Stimulated activated CD8-positive, alpha-beta memory T cell treated with anti-CD3 and anti-CD28 coated beads, Interleukin-4, amount 100 ng/mL, for 1 hour (primary cell): ENCODE data around the gene SOWAHA.
"Not testable (repeated sequence)": the region's sequence is repeated elsewhere in the genome, so short reads cannot be mapped to it uniquely, and the experiment has no call there.

Source experiments
- DNase-seq, 2 donors: peaks; one replicate each; pipeline ENCODE4 v3.0.0-alpha.2; 2020; ENCODE audit warnings: low read depth in 2 of 2, low spot score in 1 of 2

SOWAHA gene

GRCh38 chr5:132806804-132807162 is 6.3 kb upstream of the SOWAHA start:
- not testable (repeated sequence) for DNase-seq

DNA sequence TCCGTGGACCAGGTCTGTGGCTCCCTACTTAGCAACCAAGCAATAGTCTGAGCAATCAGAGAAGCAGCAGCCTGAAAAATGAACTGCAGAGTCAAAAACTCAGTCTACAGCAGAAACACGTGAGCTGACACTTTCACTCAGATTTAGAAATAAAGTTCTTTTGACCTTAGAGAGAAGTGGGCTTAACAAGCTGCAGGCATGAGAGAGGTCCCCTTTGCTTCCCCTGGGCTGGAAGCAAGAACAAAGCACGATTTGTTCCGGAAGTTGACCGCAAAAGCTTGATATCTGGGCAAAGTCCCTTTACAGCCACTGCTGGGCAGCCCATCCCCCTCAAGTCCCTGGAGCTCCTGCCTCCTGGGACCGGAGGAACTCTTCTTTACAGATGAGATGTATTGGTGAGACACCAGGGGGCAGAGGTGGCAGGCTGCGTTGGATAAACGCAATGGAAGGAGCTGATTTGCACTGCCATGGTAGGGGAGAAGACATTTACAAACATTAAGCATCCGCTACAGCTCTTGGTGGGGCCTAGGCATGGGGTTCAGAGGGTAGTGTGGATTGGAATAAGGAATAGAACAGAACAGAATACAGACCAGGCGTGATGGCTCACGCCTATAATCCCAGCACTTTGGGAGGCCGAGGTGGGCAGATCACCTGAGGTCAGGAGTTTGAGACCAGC is 5.8 kb upstream of the SOWAHA start:
- no peak for DNase-seq

DNA sequence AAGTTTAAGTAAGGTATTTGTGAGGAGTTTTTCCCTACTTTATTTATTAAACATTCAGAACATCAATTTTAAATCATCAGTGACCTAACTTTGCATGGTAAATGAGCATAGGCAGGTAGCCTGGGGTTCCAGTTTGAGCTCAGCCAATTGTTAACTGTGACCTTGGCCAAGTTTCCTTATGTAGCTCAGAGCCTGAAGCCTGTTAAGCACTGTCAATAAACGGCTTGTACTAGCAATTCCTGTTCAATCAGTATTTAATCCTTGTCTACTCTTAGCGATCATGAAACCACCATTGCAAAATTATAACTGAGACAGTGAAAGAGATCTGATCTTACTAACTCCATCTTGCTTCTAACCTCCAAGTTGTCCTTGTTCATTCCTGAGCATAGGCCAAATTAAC is 4.7 kb upstream of the SOWAHA start:
- DNase-seq, result no peak

DNA sequence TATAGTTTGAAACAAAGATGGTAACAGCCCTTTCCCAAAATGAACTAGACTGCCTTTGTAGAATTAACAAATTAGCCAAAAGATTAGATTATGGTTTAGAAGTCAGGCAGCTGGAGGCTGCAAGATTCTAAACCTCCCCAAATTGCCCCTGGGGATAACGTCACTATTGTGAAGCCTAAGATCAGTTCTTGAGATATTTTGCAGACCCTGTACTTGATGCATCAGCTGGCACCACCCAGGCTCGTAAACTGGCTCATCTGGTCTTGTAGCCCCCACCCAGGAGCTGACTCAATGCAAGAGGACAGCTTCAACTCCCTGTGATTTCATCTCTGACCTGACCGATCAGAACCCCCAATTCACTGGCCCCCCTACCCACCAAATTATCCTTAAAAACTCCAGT is 4.2 kb upstream of the SOWAHA start:
- DNase-seq, result no peak

GRCh38 chr5:132810605-132811004 is 2.5 kb upstream of the SOWAHA start:
- no peak for DNase-seq

- no peak for DNase-seq
These were observed 858 bp upstream of the SOWAHA start for GRCh38 chr5:132812123-132812765.

- no peak for DNase-seq
These were observed 749 bp downstream of the SOWAHA start for GRCh38 chr5:132813599-132814502.

GRCh38 chr5:132814503-132815294 is 1.6 kb downstream of the SOWAHA start:
- no peak for DNase-seq

DNA sequence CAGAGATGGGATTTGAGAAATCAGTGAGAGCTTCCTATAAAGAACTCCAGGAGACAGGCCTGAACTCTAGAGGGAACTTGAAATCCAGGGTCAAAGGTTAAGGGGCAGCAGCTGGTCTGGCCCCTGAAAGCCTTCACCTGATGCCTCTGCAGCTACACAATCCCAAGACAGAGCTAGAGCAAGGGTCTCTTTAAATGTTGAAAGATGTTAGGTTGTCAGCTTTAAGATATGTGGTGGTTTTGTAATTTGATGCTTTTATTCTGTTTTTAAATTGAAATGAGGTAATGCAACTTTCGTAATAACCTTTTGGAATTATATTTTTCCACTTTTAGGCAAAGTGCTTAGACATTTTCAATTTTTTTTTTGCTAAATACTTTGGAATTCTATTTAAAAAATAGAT is 2.4 kb downstream of the SOWAHA start:
- DNase-seq, result no peak

DNA sequence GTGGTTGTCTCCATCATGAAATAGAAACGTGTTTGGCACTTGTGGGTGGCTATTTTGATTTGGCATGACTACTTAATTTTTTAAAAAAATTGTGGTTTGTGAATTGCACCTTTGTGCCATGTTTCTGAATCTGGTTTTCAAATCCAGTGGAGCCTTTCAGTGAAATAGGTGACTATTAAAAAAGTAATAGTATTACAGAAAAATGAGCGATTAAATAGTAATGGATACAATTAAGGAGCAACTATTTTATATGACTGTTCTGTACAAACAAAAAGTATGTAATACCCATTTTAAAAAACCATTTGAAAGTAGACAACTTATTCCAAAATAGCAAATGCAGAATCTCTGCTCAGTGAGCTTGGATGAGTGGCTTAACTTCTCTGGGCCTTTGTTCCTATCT is 3.0 kb downstream of the SOWAHA start:
- no peak for DNase-seq

- DNase-seq, result no peak
These were observed 3.5 kb downstream of the SOWAHA start for GRCh38 chr5:132816554-132816953.

DNA sequence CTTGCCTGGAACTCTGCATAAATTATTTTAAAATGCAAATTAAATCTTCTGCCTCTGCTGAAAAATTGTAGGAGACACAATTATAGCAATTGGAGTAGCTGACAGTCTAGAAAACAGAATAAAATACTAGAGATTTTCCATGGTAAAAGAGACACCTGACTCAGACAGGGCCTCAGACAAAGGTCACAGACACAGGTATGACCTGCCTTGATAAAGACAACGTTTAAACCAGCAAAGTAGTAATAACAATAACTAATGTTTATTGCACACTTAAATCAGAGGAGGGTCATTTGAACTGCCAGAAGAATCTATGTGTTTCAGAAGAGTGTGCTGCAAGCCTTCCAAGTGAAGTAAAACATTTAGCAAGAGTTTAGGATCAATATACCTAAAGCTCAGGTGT is 3.9 kb downstream of the SOWAHA start:
- DNase-seq, result no peak

DNA sequence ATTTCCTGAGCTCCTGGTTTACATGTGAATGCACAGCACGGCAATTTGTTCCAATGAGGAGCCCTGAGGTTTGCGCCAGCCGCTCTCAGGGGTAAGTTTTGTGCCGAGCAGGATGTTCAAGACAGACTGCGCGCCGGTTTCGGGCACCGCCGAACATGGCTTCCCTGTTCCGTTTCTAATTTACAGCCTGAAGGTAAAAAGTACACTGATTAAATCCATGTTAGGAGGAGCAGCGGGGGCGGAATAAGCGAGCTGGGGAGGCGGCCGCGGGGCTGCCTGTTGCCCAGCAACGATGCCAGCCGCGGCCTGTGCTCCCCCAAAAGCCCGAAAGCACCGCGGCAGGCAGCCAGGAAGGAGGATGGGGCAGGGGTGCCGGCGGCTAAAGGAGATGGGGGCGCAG is 6.4 kb downstream of the SOWAHA start:
- no peak for DNase-seq

DNA sequence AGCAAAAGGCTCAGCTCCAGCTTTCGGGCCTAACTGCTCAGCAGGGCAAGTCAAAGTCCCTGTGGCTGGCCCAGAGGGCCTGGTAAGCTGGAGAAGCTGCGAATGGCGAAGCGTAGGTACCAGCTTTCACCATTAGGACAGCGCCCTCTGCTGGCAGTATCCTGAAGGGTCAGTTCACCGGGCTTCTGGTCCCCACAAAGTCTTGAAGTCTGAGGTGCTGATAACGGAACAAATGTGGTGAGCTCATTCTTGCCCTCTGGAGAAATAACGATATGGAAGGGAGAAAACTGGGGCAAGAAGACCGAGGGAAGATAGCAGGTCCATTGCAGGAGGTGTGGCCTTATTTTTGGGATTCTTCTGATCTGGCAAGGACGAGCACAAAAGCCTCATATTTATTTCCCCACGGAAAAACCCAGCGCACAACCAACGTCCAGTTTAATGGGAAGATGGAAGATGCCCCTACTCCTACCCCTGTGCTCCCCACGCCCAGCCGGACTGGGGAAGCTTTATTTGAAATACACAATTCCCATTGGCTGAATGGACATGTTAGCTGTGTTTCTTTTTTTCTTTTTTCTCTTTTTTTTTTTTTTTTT is 7.2 kb downstream of the SOWAHA start:
- DNase-seq, result peak; percentile 79 to 88

- DNase-seq, result no peak
These were observed 8.2 kb downstream of the SOWAHA start for GRCh38 chr5:132821350-132821749.

GRCh38 chr5:132821791-132822190 is 8.7 kb downstream of the SOWAHA start:
- DNase-seq, result no peak

- no peak for DNase-seq
These were observed 9.8 kb downstream of the SOWAHA start for GRCh38 chr5:132822650-132823480.

- no peak for DNase-seq
These were observed 10.5 kb downstream of the SOWAHA start for GRCh38 chr5:132823481-132824050.

DNA sequence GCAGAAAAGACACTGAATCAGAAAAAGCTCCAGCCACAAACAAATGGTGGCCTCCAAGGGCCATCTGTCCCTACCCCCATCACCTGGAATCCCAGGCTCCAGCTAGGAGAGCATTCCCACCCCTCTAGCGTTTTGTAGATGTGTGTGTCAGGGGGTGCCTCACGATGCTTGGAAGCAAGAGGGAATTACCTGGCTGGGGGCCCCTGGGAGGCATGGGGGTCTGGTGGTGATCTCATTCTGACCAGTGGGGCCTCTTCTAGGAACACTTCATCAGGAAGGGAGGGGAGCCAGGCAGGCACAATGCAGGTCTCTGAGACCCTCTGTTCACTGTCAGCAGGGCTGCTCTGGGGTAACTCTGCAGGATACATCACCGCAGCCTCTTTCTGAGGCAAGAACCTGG is 11.3 kb downstream of the SOWAHA start:
- no peak for DNase-seq
